ENCODE data around the gene INAVA. TPM values are rescaled to one million over a fixed set of nuclear protein-coding genes. Genes with fewer than 3 reads are reported as not detected.

INAVA gene
- total and polyA plus RNA-seq, 2 donors (not counting 1 experiment from before 2014, with no cell fraction given): 0.06 to 0.34 TPM

- ChIA-PET POLR2A (no interaction called here), CTCF (no interaction called here)
- Mint-ChIP-seq H3K4me3 (no peak overlapping the region), H3K9me3 (ENCODE audit: insufficient read depth) (no peaks in the 10 kb centered on the region), H3K27me3 (no peaks in the 10 kb centered on the region), H3K27ac (no peak overlapping the region), H3K4me1 (no peaks in the 10 kb centered on the region)
- Histone ChIP-seq H3K9me3 (ENCODE audit: control extremely low read depth in 1 of 3, control insufficient read depth in 2 of 3, insufficient read depth in 1 of 3, low read length in 2 of 3) (no peaks in the 10 kb centered on the region), H3K9ac (ENCODE audit: low read length) (no peak overlapping the region), H3K4me2 (replicated peaks; ENCODE audit: low read depth, low read length, poor library complexity, severe bottlenecking) (no peak overlapping the region), H3K36me3 (replicated peaks in 1 of 2; ENCODE audit: control extremely low read depth in 1 of 2, control insufficient read depth in 1 of 2, extremely low read depth in 1 of 2, insufficient read depth in 2 of 2, low read length in 1 of 2) (no peaks in the 10 kb centered on the region), H3K27ac (ENCODE audit: low read length in 2 of 2) (no peak overlapping the region), H4K20me1 (ENCODE audit: control insufficient read depth, insufficient read depth, low read length, poor library complexity, severe bottlenecking) (no peaks in the 10 kb centered on the region), H3K4me1 (ENCODE audit: control insufficient read depth in 2 of 2, insufficient read depth in 2 of 2, low read length in 2 of 2) (no peaks in the 10 kb centered on the region), H2AFZ (ENCODE audit: insufficient read depth, low read depth, low read length, poor library complexity, severe bottlenecking) (no peak overlapping the region), H3K27me3 (replicated peaks in 1 of 4; ENCODE audit: control extremely low read depth in 1 of 4, control insufficient read depth in 3 of 4, insufficient read depth in 4 of 4, low read length in 3 of 4) (no peaks in the 10 kb centered on the region), H3K4me3 (ENCODE audit: control extremely low read depth in 1 of 5, extremely low read depth in 1 of 5, insufficient read depth in 1 of 5, low read depth in 2 of 5, low read length in 4 of 5) (no peak overlapping the region), H3K79me2 (ENCODE audit: control insufficient read depth, insufficient read depth, low read length) (no peaks in the 10 kb centered on the region)
- ATAC-seq (ENCODE audit: low read depth) (no peak), DNase-seq (no peak)
- intact Hi-C loops (cut with micrococcal nuclease): no loop called here
- WGBS (ENCODE audit: insufficient coverage): 100% methylated on average over 2 of the region's 3 CpGs
- TF ChIP-seq EZH2 (IDR thresholded peaks at IDR 0.05; ENCODE audit: borderline replicate concordance, insufficient read depth, low read depth, low read length, poor library complexity, severe bottlenecking): no peak
- no peak for TF ChIP-seq CTCF (IDR thresholded peaks at IDR 0.05)
These were observed 23.3 kb downstream of the INAVA start for GRCh38 chr1:200918006-200918405.

GRCh38 chr1:200919386-200919785 is 24.7 kb downstream of the INAVA start:
- 93% methylated on average over 2 of the region's 2 CpGs for WGBS (ENCODE audit: insufficient coverage)
- H3K27me3 ChIP-seq (replicated peaks in 1 of 4; ENCODE audit: control extremely low read depth in 1 of 4, control insufficient read depth in 3 of 4, insufficient read depth in 4 of 4, low read length in 3 of 4): no peaks in the 10 kb centered on the region
- H3K4me3 Mint-ChIP-seq: no peak overlapping the region
- H3K4me3 ChIP-seq (ENCODE audit: control extremely low read depth in 1 of 5, extremely low read depth in 1 of 5, insufficient read depth in 1 of 5, low read depth in 2 of 5, low read length in 4 of 5): no peak overlapping the region
- H3K9me3 Mint-ChIP-seq (ENCODE audit: insufficient read depth): no peaks in the 10 kb centered on the region
- no peaks in the 10 kb centered on the region for H3K9me3 ChIP-seq (ENCODE audit: control extremely low read depth in 1 of 3, control insufficient read depth in 2 of 3, insufficient read depth in 1 of 3, low read length in 2 of 3)
- H3K9ac ChIP-seq (ENCODE audit: low read length): no peak overlapping the region
- ATAC-seq (ENCODE audit: low read depth) (no peak), DNase-seq (no peak)
- H3K27ac ChIP-seq (ENCODE audit: low read length in 2 of 2): no peak overlapping the region
- ChIA-PET POLR2A (no interaction called here), CTCF (no interaction called here)
- no peak for TF ChIP-seq EZH2 (IDR thresholded peaks at IDR 0.05; ENCODE audit: borderline replicate concordance, insufficient read depth, low read depth, low read length, poor library complexity, severe bottlenecking)
- TF ChIP-seq CTCF (IDR thresholded peaks at IDR 0.05): no peak
- no peaks in the 10 kb centered on the region for H3K79me2 ChIP-seq (ENCODE audit: control insufficient read depth, insufficient read depth, low read length)
- H4K20me1 ChIP-seq (ENCODE audit: control insufficient read depth, insufficient read depth, low read length, poor library complexity, severe bottlenecking): no peaks in the 10 kb centered on the region
- intact Hi-C loops (cut with micrococcal nuclease): no loop called here
- no peaks in the 10 kb centered on the region for H3K4me1 ChIP-seq (ENCODE audit: control insufficient read depth in 2 of 2, insufficient read depth in 2 of 2, low read length in 2 of 2)
- H2AFZ ChIP-seq (ENCODE audit: insufficient read depth, low read depth, low read length, poor library complexity, severe bottlenecking): no peak overlapping the region
- H3K27me3 Mint-ChIP-seq: no peaks in the 10 kb centered on the region
- H3K27ac Mint-ChIP-seq: no peak overlapping the region
- no peaks in the 10 kb centered on the region for H3K4me1 Mint-ChIP-seq
- H3K36me3 ChIP-seq (replicated peaks in 1 of 2; ENCODE audit: control extremely low read depth in 1 of 2, control insufficient read depth in 1 of 2, extremely low read depth in 1 of 2, insufficient read depth in 2 of 2, low read length in 1 of 2): no peaks in the 10 kb centered on the region
- H3K4me2 ChIP-seq (replicated peaks; ENCODE audit: low read depth, low read length, poor library complexity, severe bottlenecking): no peak overlapping the region
